Activated CD8-positive, alpha-beta memory T cell treated with anti-CD3 and anti-CD28 coated beads, Interleukin-2, amount 50 U/mL, for 1 hour (primary cell): Measurements from ENCODE around the gene CAPG.

Experiments
- DNase-seq: peaks from one replicate; pipeline ENCODE4 v3.0.0-alpha.2; 2020; ENCODE audit errors: extremely low read depth

Gene CAPG

DNA sequence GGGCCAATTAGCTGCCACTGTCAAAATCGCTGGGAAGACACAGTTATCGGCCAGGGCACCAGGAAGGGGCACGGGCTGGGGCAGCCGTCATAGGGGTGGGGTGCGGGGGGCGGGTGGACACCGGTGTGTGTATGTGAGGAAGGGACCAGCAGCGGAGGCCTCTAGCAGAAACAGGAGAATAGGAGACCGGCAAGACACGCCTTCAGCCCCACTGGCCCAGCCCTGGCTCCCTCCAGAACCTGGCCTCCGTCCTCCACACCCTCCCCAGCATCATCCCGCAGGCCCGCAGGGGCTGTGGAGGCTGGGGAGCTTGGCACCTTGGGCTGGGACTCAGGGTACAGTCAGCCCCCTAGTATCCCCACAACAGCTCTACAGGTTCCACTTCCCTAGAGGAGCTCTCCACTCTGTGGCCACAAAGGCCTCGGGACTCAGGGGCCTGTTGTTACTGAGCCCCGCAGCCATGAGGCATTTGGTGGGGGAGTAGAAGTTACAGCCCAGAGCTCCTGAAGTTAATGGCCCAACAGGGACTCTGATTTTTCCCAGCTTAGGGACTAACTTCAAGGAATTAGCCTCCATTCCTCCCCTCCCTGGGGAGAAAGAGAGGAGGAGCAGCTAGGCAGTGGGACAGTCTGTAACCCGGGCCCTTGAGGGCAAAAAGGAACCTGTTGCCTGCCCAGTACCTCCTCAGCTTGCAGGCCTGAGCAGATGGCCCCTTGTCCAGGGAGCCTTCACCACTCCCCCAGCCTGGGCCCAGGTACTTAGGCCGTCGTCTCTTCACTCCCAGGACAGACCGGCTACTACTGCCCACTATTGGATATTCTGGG, 28.2 kb upstream of the CAPG start:
- no peak for DNase-seq

DNA sequence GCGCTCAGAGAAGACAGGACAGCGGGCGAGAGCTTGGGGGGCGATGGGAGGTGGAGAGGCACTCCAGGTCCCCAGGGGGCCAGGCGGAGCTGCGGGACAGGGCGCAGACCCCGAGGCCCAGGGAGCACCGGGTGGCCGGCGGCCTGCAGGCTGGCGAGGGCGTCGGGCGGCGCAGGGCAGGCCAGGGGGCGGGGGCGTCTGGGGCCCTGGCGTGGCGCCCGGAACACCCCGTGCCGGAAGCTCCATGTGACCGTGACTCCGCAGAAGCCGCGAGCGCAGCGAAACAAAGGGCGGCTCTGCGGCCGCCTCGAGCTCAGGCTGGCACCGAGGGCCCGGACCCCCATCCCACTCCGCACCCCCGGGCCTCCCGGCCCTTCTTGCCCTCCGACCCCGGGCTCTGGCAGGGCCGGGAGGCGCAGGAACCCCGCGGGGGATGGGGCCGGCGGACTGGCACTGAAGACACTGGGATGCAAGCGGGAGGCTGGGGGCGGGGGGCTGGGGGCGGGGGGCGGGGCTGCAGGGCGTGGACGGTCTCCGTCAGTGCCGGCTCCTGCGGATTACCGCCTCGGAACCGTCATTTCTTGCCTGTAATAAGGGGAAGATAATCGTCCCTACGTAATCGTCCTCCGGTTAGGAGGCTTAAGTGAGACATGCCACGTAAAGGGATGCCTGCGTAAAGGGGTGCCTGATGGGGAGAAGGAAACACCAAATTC, 27.5 kb upstream of the CAPG start:
- DNase-seq: peak; percentile 35

DNA sequence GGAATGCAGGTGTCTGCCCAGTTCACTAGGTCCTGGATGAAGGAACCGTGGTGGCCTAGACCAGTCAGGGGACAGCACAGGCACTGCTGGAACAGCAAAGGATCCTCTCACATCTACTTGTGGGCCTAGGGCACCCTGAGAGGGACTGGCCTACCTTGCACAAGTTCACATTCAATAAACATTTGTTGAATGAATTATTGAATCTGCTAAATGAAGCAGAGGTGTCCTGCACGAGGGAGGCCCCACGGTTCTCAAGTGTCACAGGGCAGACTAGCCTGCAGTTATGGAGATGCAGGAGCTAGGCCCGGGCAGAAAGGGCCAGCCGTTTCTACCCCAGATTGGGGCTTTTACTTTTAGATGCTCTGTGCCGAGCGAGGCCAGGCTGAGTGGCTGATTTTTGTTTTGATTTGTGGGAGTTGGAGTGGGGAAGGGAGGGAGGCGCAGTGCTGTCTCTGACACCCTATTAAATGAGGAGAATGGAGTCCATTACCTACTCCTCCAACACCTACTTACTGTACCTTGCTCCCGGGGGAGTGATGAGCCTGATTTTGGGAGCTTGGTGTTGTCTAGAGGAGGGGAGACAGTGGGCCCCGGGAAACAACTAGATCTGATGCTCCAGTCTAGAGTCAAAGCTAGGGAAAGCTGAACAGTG, 26.8 kb upstream of the CAPG start:
- no peak for DNase-seq

DNA sequence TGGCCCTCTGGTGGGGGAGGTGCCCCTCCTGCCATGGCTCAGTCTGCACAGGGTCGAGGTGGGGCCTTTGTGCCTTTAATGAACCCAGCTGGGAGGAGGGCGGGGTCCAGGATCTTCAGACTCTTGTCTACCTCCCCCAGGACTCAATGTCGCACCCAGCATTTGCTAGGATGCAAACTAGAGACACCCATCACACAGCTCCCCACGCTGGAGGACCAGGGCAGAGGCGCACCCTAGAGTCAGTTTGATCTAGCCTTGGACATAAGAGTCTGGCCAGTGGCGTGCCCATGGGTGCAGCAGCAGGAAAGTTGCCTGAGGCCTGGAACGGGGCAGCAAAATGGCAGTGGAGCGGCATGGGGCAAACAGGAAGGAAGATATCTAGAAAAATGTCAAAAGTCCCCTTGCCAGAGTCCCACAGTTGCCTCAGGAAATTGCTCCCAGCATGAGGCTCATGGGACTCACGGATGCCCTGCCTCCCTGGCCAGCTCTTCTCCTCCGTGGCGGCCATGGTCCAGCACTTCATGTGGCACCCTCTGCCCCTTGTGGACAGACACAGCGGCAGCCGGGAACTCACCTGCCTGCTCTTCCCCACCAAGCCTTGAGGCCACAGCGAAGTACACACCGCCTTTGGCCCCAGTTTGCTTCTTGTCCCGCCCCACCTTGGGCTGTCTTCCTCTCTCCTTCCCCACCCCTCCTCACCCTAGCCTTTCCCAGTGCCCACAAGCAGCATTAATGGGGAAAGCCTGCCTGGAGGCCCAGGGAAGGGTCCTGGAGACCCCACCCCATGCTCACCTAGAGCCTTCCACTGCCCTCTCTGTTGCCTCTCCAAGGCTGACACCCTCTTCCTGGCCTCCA, 26.0 kb upstream of the CAPG start:
- DNase-seq: no peak

DNA sequence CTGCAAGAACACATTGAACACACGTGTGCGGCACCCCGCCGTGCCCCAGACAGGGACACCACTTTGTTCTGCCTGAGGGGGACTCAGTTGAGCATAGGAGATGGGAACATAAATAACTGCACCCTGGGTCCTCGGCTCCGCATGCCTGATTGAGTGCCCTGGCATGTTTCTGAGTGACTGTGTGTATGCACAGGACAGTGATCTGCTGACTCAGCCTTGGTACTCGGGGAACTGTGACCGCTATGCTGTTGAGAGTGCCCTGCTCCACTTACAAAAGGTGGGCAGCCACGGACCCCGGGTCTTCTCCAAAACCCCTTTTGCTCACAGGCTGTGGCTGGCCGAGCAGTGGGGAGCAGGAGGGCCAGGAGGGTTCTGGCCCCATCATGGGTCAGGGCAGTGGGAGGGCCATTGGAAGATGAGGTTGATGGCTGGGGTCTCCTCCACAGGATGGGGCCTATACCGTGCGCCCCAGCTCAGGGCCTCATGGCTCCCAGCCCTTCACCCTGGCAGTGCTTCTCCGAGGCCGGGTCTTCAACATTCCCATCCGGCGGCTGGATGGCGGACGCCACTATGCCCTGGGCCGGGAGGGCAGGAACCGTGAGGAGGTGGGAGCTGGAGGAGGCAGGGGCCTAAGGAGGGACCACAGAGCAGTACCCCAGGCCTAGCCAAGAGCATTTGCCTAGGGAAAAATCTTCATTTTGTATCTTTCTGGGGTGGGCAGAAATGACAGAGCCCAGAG, 25.2 kb upstream of the CAPG start:
- no peak for DNase-seq

DNA sequence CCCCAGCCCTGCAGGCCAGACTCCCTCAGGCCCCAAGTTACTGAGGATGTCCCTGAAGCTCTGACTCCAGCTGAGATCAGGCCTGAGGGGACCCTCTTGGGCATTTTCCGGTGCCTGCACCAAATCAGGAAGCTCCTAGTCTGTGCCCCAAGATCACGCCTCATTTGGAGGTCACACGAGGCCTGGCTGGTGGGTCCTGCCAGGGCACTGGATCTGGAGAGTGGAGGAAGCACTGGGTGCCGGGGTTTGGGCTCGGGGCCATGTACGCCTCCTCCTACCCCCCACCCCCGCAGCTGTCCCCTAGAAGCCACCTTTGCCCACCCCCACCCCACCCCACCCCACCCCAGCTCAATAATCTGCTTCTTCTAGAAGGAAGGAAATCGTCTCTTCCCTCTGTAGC, 24.5 kb upstream of the CAPG start:
- no peak for DNase-seq

DNA sequence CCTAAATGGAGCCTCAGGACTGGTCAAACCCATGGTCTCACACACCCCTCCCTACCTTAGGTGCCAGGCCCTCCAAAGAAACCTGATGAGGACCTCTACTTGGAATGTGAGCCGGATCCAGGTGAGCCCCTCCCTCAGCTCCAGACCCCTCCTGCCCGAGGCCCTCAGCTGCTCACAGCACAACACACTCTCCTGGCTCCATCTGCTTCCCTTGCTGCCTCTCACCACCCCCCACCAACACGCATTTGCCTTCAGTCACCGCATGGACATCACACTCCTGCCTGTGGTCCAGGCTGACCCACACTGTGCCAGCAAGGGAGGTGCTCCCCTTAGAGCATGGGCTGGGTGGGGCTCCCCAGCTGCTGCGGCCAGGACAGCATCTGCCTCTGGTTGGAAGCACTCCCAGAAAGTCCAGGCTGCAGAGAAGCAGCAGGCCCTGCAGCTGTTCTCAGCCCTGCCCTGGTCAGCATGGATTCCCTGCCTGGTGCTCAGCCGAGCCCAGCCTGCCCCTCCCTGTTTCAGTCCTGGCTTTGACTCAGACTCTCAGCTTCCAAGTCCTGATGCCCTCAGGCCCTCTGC, 23.4 kb upstream of the CAPG start:
- DNase-seq: no peak

DNA sequence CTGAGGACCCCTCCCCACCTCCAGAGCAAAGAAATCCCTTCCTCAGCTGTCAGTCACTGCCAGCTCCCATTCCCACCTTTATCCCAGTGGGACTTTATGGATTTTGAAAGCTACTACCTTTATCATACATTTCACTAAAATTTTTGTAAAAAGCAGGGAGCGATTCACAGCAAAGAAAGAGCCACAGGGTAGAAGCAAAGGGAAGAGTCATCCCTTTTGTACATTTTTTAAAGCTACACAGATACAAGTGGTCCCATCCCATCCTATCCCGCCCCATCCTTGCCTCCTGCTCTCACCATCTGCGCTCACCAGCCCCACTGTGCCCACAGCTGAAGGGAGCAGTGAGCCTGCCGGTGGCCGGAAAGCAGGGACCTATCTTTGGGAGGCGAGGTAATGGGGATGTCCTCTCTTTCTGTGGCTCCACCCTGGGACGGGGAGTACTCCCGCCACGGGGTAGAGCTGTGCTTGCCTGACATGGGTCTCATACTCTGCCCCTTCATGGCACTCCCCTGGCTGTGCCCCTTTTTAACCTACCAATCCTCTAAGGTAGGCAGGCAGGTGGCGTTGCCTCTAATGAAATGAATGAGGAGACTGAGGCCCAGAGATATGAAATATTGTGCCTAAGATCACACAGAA, 21.5 kb upstream of the CAPG start:
- no peak for DNase-seq

DNA sequence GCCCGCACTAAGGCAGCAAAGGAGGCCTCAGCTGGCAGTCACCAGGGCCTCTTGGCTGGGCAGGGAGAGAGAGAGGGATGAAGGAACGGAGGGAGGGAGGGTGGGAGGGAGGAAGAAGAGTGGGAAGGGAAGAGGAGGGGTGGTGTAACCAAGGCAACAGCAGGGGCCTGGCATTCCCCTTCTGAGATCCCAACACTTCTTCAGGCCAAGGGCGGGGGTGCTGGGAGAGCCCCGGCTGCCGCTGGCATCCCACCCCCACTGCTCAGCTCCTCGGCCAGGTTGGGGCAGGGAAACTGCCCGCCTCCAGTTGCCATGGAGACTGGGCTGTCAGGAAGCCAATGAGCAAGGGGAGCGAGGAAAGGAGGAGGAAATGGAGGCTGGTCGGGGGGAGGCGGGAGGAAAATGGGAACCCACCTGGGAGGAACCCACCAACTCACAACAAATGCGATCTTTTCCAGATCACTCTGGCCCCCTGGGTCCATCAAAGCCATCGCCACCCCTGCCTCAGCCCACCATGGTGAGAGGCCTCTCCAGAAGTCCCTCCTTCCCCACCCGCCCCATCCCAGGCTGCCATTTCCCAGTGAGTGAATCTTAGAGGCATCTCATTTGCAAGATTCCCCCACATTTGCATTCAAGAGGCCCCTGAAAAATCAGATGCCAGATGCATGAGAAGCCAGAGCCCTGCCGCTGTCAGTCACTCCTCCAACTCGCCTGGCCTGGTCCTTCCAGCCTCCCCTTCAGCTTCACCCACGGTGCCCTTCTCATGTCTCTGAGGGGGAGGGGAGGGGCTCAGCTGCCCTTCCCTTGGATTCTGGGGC, 20.8 kb upstream of the CAPG start:
- no peak for DNase-seq

DNA sequence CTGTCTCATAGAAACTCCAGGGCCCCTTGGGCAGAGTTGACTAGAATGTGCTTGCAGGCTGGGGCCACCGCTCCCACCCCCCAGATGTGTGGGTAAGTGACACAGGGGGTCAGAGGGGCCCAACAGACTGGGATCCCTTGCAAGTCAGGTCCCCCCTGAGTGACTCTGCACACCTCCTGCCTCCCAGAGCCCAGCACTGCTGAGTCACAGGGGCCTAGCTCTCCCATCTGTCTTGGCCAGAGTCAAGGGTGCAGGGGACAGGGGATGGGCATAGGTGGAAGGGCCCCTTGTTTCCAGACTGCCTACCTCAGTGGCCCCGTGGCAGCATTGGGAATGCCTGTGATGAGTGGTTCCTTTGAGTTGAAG, 19.7 kb upstream of the CAPG start:
- no peak for DNase-seq

DNA sequence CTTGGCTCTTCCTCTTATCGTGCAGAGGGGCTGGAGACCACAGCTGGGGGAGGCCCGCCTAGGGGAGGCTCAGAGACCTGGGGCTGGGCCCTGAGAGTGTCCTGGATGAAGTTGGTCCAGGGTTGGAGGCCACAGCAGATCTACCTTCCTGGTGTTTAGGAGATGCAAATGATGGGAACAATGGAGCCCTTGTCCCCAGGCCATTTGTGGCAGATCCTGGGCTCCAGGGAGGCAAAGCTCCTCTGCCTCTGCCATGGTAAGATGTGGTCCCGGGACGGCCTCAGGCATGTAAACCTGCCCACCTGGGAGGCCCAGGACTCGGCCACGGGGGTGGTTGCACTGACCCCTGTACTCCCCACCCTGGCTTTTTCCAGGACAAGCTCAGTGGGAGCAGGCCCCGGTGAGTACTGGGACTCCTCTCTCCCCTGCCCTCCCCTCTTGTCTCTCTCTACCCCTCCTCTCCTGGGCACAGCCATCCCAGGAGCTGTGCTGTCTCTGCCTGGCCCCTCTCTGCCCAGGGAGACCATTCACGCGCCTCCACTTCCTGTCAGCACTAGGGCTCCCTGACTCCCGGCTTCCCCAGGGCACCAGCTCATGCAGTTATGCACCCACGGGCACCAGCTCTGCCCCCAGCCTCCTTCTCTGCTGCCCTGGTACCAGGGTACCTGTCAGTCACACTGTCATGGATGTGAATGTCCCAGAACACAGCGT, 19.2 kb upstream of the CAPG start:
- no peak for DNase-seq

DNA sequence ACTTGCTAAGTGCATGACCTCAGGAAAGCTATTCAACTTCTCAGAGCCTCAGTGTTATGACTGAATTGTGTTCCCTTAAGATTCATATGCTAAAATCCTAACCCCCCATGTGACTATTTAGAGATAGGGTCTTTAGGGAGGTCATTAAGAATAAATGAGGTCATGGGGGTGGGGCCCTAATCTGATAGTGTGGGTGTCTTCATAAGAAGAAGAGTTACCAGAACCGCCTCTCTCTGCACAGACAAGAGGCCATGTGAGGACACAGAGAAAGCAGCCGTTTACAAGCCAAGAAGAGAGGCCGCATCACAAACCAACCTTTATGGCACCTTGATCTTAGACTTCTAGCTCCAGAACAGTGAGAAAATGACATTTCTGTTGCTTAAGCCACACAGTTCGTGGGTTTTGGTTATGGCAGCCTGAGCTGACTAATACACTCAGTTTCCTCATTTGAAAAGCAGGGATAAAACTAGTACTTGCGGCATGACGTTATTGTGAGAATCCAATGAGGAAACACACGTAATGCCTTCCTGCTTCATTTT, 18.2 kb upstream of the CAPG start:
- no peak for DNase-seq

DNA sequence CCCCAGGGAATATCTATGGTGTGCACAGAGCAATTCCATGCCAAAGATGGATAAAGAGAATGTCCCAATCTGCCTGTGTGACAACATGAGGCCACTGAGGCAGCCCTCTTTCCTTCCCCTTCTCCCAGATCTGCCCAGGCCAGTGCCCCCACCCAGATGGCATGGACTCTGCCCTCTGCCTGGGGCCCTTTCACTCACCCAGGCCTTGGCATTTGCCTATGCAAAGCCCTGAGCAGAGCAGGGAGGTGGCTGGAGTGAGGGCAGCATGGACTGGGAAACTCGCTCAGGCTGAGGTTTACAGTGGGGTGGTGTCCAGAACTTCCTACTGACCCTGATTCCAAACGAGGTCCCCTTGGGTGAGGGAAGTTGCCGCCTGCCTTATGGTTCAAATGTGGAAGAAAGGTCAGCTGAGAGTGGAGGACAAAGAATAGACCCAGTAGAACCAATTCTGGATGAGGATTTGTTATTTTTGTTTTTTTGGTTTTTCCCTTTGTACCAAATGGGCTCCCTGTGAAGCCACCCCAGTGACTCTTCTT, 17.2 kb upstream of the CAPG start:
- DNase-seq: no peak

DNA sequence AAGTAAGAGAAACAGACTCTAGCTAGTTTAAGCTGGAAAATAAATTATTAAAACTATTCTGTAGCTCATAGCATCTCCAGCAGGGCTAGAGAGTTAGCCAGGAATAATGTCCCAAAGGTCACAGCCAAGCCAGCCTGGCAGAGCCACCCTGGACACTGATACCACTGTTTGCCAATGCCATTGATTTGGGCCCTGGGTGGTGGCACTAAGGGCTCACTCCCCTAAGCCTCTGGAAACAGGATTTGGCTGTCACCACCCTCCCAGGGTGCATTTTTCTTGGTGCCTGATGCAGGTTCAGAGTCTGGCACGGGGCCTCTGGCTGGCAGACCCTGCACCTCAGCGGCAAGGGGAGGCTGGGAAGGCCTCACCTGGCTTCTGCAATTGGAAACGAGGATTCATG, 15.4 kb upstream of the CAPG start:
- DNase-seq: no peak

DNA sequence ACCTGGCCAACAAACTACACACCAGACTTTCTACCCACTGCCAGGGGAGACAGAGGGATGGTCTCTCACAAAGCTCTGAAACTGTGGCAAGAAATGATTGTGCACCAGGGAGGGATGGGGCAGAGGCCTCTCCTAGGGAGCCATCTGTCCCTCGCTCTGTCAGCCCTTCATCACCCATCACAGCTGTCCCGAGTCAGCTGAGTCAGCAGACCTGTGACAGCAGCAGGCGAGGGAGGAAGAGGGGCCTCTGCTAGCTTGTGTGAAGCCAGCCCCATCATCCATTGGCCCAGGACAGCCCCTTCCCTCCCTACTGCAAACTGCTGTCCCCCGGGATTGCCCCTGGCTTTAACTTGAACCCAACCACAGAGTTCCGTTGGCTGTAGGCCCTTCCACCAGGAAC, 13.4 kb upstream of the CAPG start:
- DNase-seq: no peak

DNA sequence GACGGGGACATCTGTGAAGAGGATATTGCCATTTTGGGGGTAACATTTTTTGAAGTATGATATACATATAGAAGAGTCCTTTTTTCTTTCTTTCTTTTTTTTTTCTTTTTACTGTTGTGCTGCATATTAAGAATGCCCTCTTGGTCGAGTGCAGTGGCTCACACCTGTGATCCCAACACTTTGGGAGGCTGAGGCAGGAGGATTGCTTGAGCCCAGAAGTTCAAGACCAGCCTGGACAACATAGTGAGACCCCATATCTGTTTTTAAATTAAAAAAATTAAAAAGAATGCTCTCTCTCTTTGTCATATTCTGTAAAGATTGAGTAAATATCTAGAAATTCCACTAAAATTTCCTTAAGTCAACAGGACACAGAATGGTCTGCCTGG, 11.9 kb upstream of the CAPG start:
- DNase-seq: no peak

DNA sequence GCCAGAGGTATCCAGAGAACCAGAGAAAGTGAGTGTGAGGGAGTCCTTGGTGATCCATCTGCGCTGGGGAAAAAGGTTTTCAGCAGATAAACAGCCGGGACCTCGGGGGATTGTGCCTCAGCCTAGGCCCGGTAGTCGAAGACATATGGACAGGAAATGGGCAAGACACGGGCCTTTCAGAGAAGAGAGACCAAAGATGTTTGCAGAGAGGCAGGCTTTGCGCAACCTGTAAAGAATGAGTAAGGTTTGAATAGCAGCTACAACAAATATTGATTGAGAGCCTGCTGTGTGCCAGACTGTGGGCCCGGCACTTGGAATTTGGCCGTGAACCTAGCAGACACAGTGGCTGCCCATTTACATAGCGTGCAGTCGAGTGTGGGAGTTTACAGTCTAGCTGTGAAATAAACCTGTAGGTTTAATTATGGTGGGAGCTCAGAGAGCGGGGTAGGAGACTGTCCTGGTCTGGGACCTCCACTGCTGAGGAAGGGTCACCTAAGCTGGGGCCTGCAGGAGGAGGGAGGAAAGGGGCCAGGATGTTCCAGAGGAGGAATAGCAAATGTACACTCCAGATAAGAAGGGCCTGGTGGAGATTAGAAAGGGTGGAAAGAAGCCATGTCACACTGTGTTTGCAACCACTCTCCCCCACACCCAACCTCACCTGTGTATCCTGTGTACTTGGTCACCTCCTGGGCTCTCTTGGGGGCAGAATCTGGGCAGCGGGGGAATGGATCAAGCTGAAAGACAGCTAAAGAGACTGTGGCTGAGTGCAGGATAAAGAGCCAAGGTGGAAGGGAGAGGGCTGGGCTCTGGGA, 11.3 kb upstream of the CAPG start:
- no peak for DNase-seq
